Measurements from ENCODE around the gene BBS9.

The BBS9 gene

GRCh38 chr7:33614357-33615117 is 485.2 kb downstream of the BBS9 start:
- DNase-seq (ENCODE audit: low spot score) = no peak

GRCh38 chr7:33616752-33617151 is 487.4 kb downstream of the BBS9 start:
- no peak for DNase-seq (ENCODE audit: low spot score)

GRCh38 chr7:33619264-33619663 is 489.9 kb downstream of the BBS9 start:
- no peak for DNase-seq (ENCODE audit: low spot score)

GRCh38 chr7:33623267-33623666 is 493.9 kb downstream of the BBS9 start:
- DNase-seq (ENCODE audit: low spot score) = no peak

GRCh38 chr7:33624215-33624614 is 494.9 kb downstream of the BBS9 start:
- DNase-seq (ENCODE audit: low spot score) = no peak

- DNase-seq (ENCODE audit: low spot score) = no peak
Observed at GRCh38 chr7:33626869-33627268, 497.5 kb downstream of the BBS9 start.

GRCh38 chr7:33627741-33628140 is 498.4 kb downstream of the BBS9 start:
- no peak for DNase-seq (ENCODE audit: low spot score)

- DNase-seq (ENCODE audit: low spot score) = no peak
Observed at GRCh38 chr7:33628894-33629293, 499.5 kb downstream of the BBS9 start.

GRCh38 chr7:33630359-33630758 is 501.0 kb downstream of the BBS9 start:
- DNase-seq (ENCODE audit: low spot score) = no peak

GRCh38 chr7:33632322-33632721 is 503.0 kb downstream of the BBS9 start:
- DNase-seq (ENCODE audit: low spot score) = no peak

GRCh38 chr7:33632840-33633525 is 503.6 kb downstream of the BBS9 start:
- no peak for DNase-seq (ENCODE audit: low spot score)

GRCh38 chr7:33634606-33635005 is 505.2 kb downstream of the BBS9 start:
- DNase-seq (ENCODE audit: low spot score) = no peak

- DNase-seq (ENCODE audit: low spot score) = no peak
Observed at GRCh38 chr7:33636359-33636758, 507.0 kb downstream of the BBS9 start.

- DNase-seq (ENCODE audit: low spot score) = no peak
Observed at GRCh38 chr7:33639552-33640197, 510.3 kb downstream of the BBS9 start.

- DNase-seq (ENCODE audit: low spot score) = no peak
Observed at GRCh38 chr7:33640741-33641140, 511.4 kb downstream of the BBS9 start.

GRCh38 chr7:33642312-33642711 is 512.9 kb downstream of the BBS9 start:
- DNase-seq (ENCODE audit: low spot score) = no peak

GRCh38 chr7:33643530-33643929 is 514.2 kb downstream of the BBS9 start:
- DNase-seq (ENCODE audit: low spot score) = no peak

GRCh38 chr7:33644489-33644888 is 515.1 kb downstream of the BBS9 start:
- DNase-seq (ENCODE audit: low spot score) = no peak

- no peak for DNase-seq (ENCODE audit: low spot score)
Observed at GRCh38 chr7:33645104-33645503, 515.7 kb downstream of the BBS9 start.

- DNase-seq (ENCODE audit: low spot score) = no peak
Observed at GRCh38 chr7:33646166-33646565, 516.8 kb downstream of the BBS9 start.

- DNase-seq (ENCODE audit: low spot score) = no peak
Observed at GRCh38 chr7:33646891-33647391, 517.6 kb downstream of the BBS9 start.

- no peak for DNase-seq (ENCODE audit: low spot score)
Observed at GRCh38 chr7:33649476-33650441, 520.4 kb downstream of the BBS9 start.

Measured in SW480 (cell line).